K562 (cell line): ENCODE data around the gene IFNA7. TPM values are rescaled to one million over a fixed set of nuclear protein-coding genes. Genes with fewer than 3 reads are reported as not detected.
"Not testable (repeated sequence)": the region's sequence is repeated elsewhere in the genome, so short reads cannot be mapped to it uniquely, and the experiment has no call there.

ENCODE experiments used
- ATAC-seq: fragments of 200-7000 bp; cut with Tn5 transposase; 3 replicates; pipeline ENCODE4 v1.9.1; 2020; ENCODE audit warnings: moderate library complexity
- Bru-seq: library from RNA; stranded (reverse); fragments of 400-500 nt; gene quantifications from one replicate; lab custom pipeline; 2021; lab: Mats Ljungman, UMichigan
- BruChase-seq, 2 experiments: library from RNA; stranded (reverse); fragments of 400-500 nt; gene quantifications; one replicate each; lab custom pipeline; 2021; lab: Mats Ljungman, UMichigan
- BruUV-seq: library from RNA; stranded (reverse); fragments of 400-500 nt; replicated peaks from 2 replicates; lab custom pipeline; 2021; lab: Mats Ljungman, UMichigan
- CTCF ChIA-PET: fragments of 300-600 bp; formaldehyde crosslinking; extraction: SDS; loops from one replicate; lab custom pipeline; 2021; ENCODE audit warnings: low intra/inter-chr PET ratio; lab: Yijun Ruan, JAX
- POLR2A ChIA-PET: fragments of 300-600, 350-650 bp; sonication (Branson Sonifier 250); formaldehyde crosslinking; extraction: SDS; loops from one replicate; lab custom pipeline; 2021; ENCODE audit warnings: antibody characterized with exemption, inconsistent platforms; lab: Yijun Ruan, JAX
- DNase-seq, 4 experiments: peaks; one replicate each; pipeline versions ENCODE4 v3.0.0 to v3.0.0-alpha.2; 2011 to 2018; ENCODE audit warnings: low spot score in 3 of 4, mixed read lengths in 3 of 4; ENCODE audit errors: extremely low read depth in 1 of 4
- FAIRE-seq: peaks from 2 replicates; lab custom pipeline; 2011; peaks lifted over from hg19 to GRCh38; lab: Jason Lieb, UNC
- H2AFZ ChIP-seq: 2 replicates; pipeline ENCODE4 v1.6.0; 2011; ENCODE audit warnings: low read depth, low read length, control low read depth, inconsistent platforms
- H3K27ac ChIP-seq: fragments of 200-600 bp; 3 replicates; pipeline ENCODE4 v1.8.0; 2011; ENCODE audit warnings: low read depth, mild to moderate bottlenecking, control low read depth, inconsistent platforms, low read length, moderate library complexity, mixed read lengths; ENCODE audit errors: extremely low read depth
- H3K27me3 ChIP-seq, 2 experiments: fragments of 300-600 bp in 1 of 2; 2 replicates in 1 of 2; 3 replicates in 1 of 2; pipeline versions ENCODE4 v1.6.0 to v1.8.0; 2011; ENCODE audit warnings: inconsistent platforms in 2 of 2, low read length in 2 of 2, mild to moderate bottlenecking in 1 of 2, mixed read lengths in 1 of 2, moderate library complexity in 1 of 2; ENCODE audit not compliant: control insufficient read depth in 2 of 2, insufficient read depth in 2 of 2
- H3K36me3 ChIP-seq: fragments of 300-600 bp; 3 replicates; pipeline ENCODE4 v1.8.0; 2011; ENCODE audit warnings: mild to moderate bottlenecking, low read length, inconsistent platforms; ENCODE audit not compliant: control insufficient read depth, insufficient read depth
- H3K4me1 ChIP-seq, 2 experiments: fragments of 200-600 bp in 1 of 2; replicated peaks in 1 of 2; 2 replicates in 1 of 2; 3 replicates in 1 of 2; pipeline versions ENCODE4 v1.5.1 to v1.8.0; 2011; ENCODE audit warnings: inconsistent platforms in 2 of 2, low read length in 2 of 2, mild to moderate bottlenecking in 1 of 2, mixed read lengths in 1 of 2, moderate library complexity in 1 of 2; ENCODE audit not compliant: control insufficient read depth in 2 of 2, insufficient read depth in 2 of 2
- H3K4me2 ChIP-seq: 2 replicates; pipeline ENCODE4 v1.6.1; 2011; ENCODE audit warnings: low read length, control low read depth, inconsistent platforms, mixed read lengths; ENCODE audit not compliant: insufficient read depth
- H3K4me3 ChIP-seq: fragments of 200-600 bp; sonication (generic), shearing (Covaris generic); 2 replicates; pipeline ENCODE4 v1.5.1; 2016; ENCODE audit warnings: control low read depth, inconsistent platforms
- H3K79me2 ChIP-seq: fragments of 200-600 bp; 3 replicates; pipeline ENCODE4 v1.8.0; 2011; ENCODE audit warnings: low read length, inconsistent platforms; ENCODE audit not compliant: control insufficient read depth, insufficient read depth
- H3K9ac ChIP-seq, 2 experiments: 2 replicates each; pipeline versions ENCODE4 v1.6.0 to v1.6.1; 2011; ENCODE audit warnings: low read depth in 2 of 2, low read length in 2 of 2, control low read depth in 1 of 2, inconsistent platforms in 1 of 2, mild to moderate bottlenecking in 1 of 2, mixed read lengths in 1 of 2; ENCODE audit not compliant: insufficient read depth in 1 of 2
- H3K9me1 ChIP-seq: one replicate; pipeline ENCODE4 v1.6.0; 2011; ENCODE audit warnings: inconsistent platforms, mild to moderate bottlenecking, low read length, moderate library complexity; ENCODE audit not compliant: control insufficient read depth, insufficient read depth
- H3K9me3 ChIP-seq: replicated peaks from 2 replicates; pipeline ENCODE4 v1.5.1; 2011; ENCODE audit warnings: low read depth, low read length, inconsistent platforms; ENCODE audit not compliant: control insufficient read depth, insufficient read depth
- H4K20me1 ChIP-seq: replicated peaks from 2 replicates; pipeline ENCODE4 v1.6.1; 2011; ENCODE audit warnings: low read length, inconsistent platforms, mixed read lengths; ENCODE audit not compliant: control insufficient read depth, insufficient read depth
- ASH1L ChIP-seq: fragments of 450-650 bp; IDR thresholded peaks from 2 replicates; pipeline ENCODE4 v1.6.1; 2018; ENCODE audit warnings: borderline replicate concordance, mild to moderate bottlenecking, low read depth; ENCODE audit not compliant: partially characterized antibody
- CHD1 ChIP-seq: fragments of 200-600 bp; sonication (generic); IDR thresholded peaks from one replicate; pipeline ENCODE4 v1.6.1; 2012; ENCODE audit warnings: mild to moderate bottlenecking, moderate library complexity, low read length, inconsistent platforms
- KDM4B ChIP-seq, 2 experiments: fragments of 450-650 bp in 1 of 2; sonication (generic) in 1 of 2; IDR thresholded peaks; 2 replicates each; pipeline ENCODE4 v1.6.1; 2016 to 2017; ENCODE audit warnings: borderline replicate concordance in 2 of 2, antibody characterized with exemption in 1 of 2, low read depth in 1 of 2, mild to moderate bottlenecking in 1 of 2
- SOX6 ChIP-seq: fragments of 450-650 bp; IDR thresholded peaks from 2 replicates; pipeline ENCODE4 v1.6.1; 2014; ENCODE audit warnings: mild to moderate bottlenecking
- ZNF507 ChIP-seq: conservative IDR thresholded peaks from 2 replicates; pipeline ENCODE4 v1.6.1; 2017; ENCODE audit warnings: missing genetic modification characterization, missing compliant biosample characterization
- WGBS: fragments of 100-300 bp; shearing (Covaris generic); methylation state at CpG from one replicate; pipeline ENCODE4 v1.1.6; 2016; ENCODE audit warnings: low coverage, mixed read lengths; ENCODE audit not compliant: insufficient coverage; ENCODE audit errors: missing lambda C conversion rate; 5-methylcytosine and 5-hydroxymethylcytosine counted together
- in situ Hi-C: fragments of 300-500 bp; cut with MboI; formaldehyde crosslinking; loops from 4 replicates; pipeline ENCODE4 v1.15.0; 2018; ENCODE audit warnings: inconsistent platforms, mixed read lengths
- intact Hi-C: fragments of 100-400 bp; cut with micrococcal nuclease; formaldehyde crosslinking; loops from 2 replicates; pipeline ENCODE4 v1.14.2; 2022
- long read RNA-seq, 3 experiments: library from polyadenylated mRNA in 2 of 3; library from RNA in 1 of 3; unstranded in 2 of 3; stranded (forward) in 1 of 3; transcript quantifications; one replicate each; pipeline ENCODE4 v2.0.0, GENCODE V29; 2019 to 2022
- polyA minus RNA-seq, 3 experiments: library from RNA; depleted of rRNA, polyadenylated mRNA; stranded (reverse); fragments of >200 nt; gene quantifications; 2 replicates each; pipeline ENCODE4 v1.2.3, GENCODE V29; 2011
- polyA plus RNA-seq, 8 experiments: library from polyadenylated mRNA; depleted of rRNA in 4 of 8; stranded (reverse) in 5 of 8; unstranded in 3 of 8; fragments of >200 nt; fragmentation: Nextera tagmentation in 2 of 8; fragmentation: Illumina TruSeq in 1 of 8; extraction: Ambion mirVana in 2 of 8; extraction: Trizol in 1 of 8; gene quantifications; 2 replicates each; pipeline versions ENCODE4 v1.2.1 to v1.2.3, GENCODE V29; 2011 to 2014; ENCODE audit warnings: inconsistent platforms in 1 of 8, missing spikeins in 1 of 8
- total RNA-seq, 7 experiments: library from RNA; depleted of rRNA in 6 of 7; stranded (reverse); fragments of >200 nt in 6 of 7; fragmentation: Illumina TruSeq in 2 of 7; extraction: Trizol in 2 of 7; gene quantifications; 2 replicates each; pipeline versions ENCODE4 v1.2.1 to v1.2.3, GENCODE V29; 2011 to 2021; ENCODE audit warnings: low replicate concordance in 1 of 7
- TF ChIP-seq, protein P1 (sequence below): sonication (generic); formaldehyde crosslinking; IDR thresholded peaks from 2 replicates; pipeline ENCODE4 v1.4.0; 2020; ENCODE audit warnings: mild to moderate bottlenecking, missing genetic modification reagents
- TF ChIP-seq, protein P2 (sequence below), 2 experiments: IDR thresholded peaks; 2 replicates each; pipeline ENCODE4 v1.6.1; 2011; ENCODE audit warnings: borderline replicate concordance in 1 of 2, control low read depth in 1 of 2, low read depth in 1 of 2, low read length in 1 of 2, mild to moderate bottlenecking in 1 of 2, mixed read lengths in 1 of 2, moderate library complexity in 1 of 2; ENCODE audit not compliant: insufficient read depth in 1 of 2, insufficient read length in 1 of 2, poor library complexity in 1 of 2, severe bottlenecking in 1 of 2; ENCODE audit errors: extremely low read depth in 1 of 2

IFNA7 gene
- total RNA-seq (2011; cell fraction: chromatin; rRNA removed; ENCODE audit: low replicate concordance): not detected in 2 replicates
- not detected in 2 replicates for total RNA-seq (2011; cell fraction: nucleolus; rRNA removed)
- total RNA-seq (2011; cell fraction: nucleoplasm; rRNA removed): not detected in 2 replicates
- total RNA-seq (2014; rRNA removed): not detected in 2 replicates
- total RNA-seq (2014; rRNA removed; fragmentation: Illumina TruSeq; extraction: Trizol): not detected in 2 replicates
- total RNA-seq (2015; rRNA removed; fragmentation: Illumina TruSeq; extraction: Trizol): not detected in 2 replicates
- total RNA-seq (2021): not detected in 2 replicates
- not detected in 2 replicates for polyA plus RNA-seq (2011; rRNA removed)
- polyA plus RNA-seq (2011; cell fraction: cytosol; rRNA removed): not detected in 2 replicates
- polyA plus RNA-seq (2011; cell fraction: nucleus; rRNA removed): not detected in 2 replicates
- polyA plus RNA-seq (2012): not detected in 2 replicates
- polyA plus RNA-seq (2014; fragmentation: Illumina TruSeq; extraction: Trizol): not detected in 2 replicates
- polyA plus RNA-seq (2014; fragmentation: Nextera tagmentation; extraction: Ambion mirVana): not detected
- polyA plus RNA-seq (2014; rRNA removed): not detected in 2 replicates
- polyA minus RNA-seq (2011; rRNA and poly(A)+ RNA removed): not detected in 2 replicates
- polyA minus RNA-seq (2011; cell fraction: cytosol; rRNA and poly(A)+ RNA removed): not detected in 2 replicates
- polyA minus RNA-seq (2011; cell fraction: nucleus; rRNA and poly(A)+ RNA removed): not detected in 2 replicates
- not detected for Bru-seq, nascent RNA
- BruChase-seq, experiment 1, labeled RNA remaining after a 2-hour chase: not detected
- not detected for BruChase-seq, experiment 2, labeled RNA remaining after a 6-hour chase
- long read RNA-seq, experiment 1: 0 reads
- long read RNA-seq, experiment 2: 0 reads
- long read RNA-seq, experiment 3: 0 reads

DNA sequence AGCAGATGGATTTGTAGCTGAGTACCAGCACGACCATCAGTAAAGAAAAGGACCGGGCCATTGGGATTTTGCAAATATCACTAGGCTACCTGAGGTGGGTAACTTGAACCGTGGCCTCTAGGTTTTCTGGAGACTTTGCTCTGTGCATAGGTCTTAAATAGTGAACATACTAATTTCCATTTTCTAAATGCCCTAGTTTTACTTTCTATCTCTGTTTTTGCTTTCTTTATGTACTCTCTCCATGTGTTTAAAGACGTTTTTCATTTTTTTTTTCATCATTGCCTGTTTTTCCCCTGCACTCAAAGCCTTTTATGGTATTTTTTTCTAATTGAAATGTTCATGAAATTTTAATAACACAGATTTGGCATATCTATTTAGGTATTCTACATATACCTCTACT lies at the start of gene IFNA7:
IFNA7 (minus strand) TSS at position 101 of the 400 bp plus-strand sequence; CDS start at position 61, 40 bp downstream.
- H3K27me3 ChIP-seq, POLR2A ChIA-PET, H3K36me3 ChIP-seq, H3K79me2 ChIP-seq, H2AFZ ChIP-seq, H3K4me2 ChIP-seq, H3K9ac ChIP-seq, BruUV-seq, H4K20me1 ChIP-seq, CTCF ChIA-PET, H3K4me3 ChIP-seq, H3K9me1 ChIP-seq, H3K27ac ChIP-seq, intact Hi-C loops, in situ Hi-C loops, ATAC-seq, H3K9me3 ChIP-seq, H3K4me1 ChIP-seq, DNase-seq, FAIRE-seq: not testable (repeated sequence)
- WGBS: no CpG with 5 or more reads among the region's 4 CpGs

DNA sequence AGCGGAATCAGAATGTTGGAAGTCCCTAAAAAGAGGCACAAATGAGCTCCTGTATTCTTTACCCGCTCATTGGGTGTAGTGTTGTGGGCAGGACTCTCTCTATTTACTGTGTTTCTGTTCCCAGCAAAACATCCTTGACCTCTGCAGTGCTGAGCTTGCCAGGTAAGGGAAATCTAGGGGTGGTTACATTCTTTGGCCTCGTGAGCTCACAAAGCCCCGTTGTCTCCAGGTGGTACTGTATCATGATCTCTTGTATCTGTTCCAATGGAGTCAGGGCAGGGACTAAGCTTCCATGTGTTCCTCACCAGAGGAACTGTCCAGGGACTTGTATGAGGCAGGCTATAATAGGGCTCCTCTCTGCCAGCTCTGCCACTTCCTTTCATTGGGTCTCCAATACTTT lies 49.6 kb upstream of the IFNA7 start:
- no TSS peak for BruUV-seq
- H3K4me1 ChIP-seq: no peaks in the 10 kb centered on the region
- H3K9me3 ChIP-seq: no peaks in the 10 kb centered on the region
- CTCF ChIA-PET: no interaction called here
- no peak for TF ChIP-seq CHD1
- TF ChIP-seq, protein P1, sequence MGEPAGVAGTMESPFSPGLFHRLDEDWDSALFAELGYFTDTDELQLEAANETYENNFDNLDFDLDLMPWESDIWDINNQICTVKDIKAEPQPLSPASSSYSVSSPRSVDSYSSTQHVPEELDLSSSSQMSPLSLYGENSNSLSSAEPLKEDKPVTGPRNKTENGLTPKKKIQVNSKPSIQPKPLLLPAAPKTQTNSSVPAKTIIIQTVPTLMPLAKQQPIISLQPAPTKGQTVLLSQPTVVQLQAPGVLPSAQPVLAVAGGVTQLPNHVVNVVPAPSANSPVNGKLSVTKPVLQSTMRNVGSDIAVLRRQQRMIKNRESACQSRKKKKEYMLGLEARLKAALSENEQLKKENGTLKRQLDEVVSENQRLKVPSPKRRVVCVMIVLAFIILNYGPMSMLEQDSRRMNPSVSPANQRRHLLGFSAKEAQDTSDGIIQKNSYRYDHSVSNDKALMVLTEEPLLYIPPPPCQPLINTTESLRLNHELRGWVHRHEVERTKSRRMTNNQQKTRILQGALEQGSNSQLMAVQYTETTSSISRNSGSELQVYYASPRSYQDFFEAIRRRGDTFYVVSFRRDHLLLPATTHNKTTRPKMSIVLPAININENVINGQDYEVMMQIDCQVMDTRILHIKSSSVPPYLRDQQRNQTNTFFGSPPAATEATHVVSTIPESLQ (CRISPR knock-in tag): no peak
- TF ChIP-seq, protein P2, sequence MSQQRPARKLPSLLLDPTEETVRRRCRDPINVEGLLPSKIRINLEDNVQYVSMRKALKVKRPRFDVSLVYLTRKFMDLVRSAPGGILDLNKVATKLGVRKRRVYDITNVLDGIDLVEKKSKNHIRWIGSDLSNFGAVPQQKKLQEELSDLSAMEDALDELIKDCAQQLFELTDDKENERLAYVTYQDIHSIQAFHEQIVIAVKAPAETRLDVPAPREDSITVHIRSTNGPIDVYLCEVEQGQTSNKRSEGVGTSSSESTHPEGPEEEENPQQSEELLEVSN (IDR thresholded peaks at IDR 0.05; ENCODE audit: borderline replicate concordance in 1 of 2, extremely low read depth in 1 of 2, insufficient read depth in 1 of 2, insufficient read length in 1 of 2, low read depth in 1 of 2, low read length in 1 of 2, poor library complexity in 1 of 2, severe bottlenecking in 1 of 2): no peak
- TF ChIP-seq ZNF507 (tag): no peak
- no peak for TF ChIP-seq ASH1L
- no peak for TF ChIP-seq SOX6
- TF ChIP-seq KDM4B (IDR thresholded peaks at IDR 0.05; ENCODE audit: borderline replicate concordance in 2 of 2, low read depth in 1 of 2): no peak
- no peak for DNase-seq
- H3K4me2 ChIP-seq: no peak overlapping the region
- no peak for ATAC-seq
- H3K9ac ChIP-seq: no peak overlapping the region
- no peaks in the 10 kb centered on the region for H3K27me3 ChIP-seq
- H3K36me3 ChIP-seq: no peaks in the 10 kb centered on the region
- H3K79me2 ChIP-seq: no peaks in the 10 kb centered on the region
- no peak overlapping the region for H2AFZ ChIP-seq
- H3K9me1 ChIP-seq: no peaks in the 10 kb centered on the region
- POLR2A ChIA-PET: no interaction called here
- H4K20me1 ChIP-seq: no peaks in the 10 kb centered on the region
- FAIRE-seq: no peak
- no CpG with 5 or more reads among the region's 4 CpGs for WGBS
- in situ Hi-C loops: no loop called here
- H3K27ac ChIP-seq: no peak overlapping the region
- H3K4me3 ChIP-seq: no peak overlapping the region
- intact Hi-C loops: no loop called here
